GM18499 (cell line): Measurements from ENCODE around the gene STIMATE.

ENCODE experiments used
- ATAC-seq: cut with Tn5 transposase; IDR thresholded peaks from one replicate; pipeline ENCODE4 v1.9.1; 2021; ENCODE audit warnings: moderate number of reproducible peaks; ENCODE audit not compliant: insufficient read depth, unreplicated experiment

STIMATE gene

GRCh38 chr3:52827441-52827840 lies 69.9 kb downstream of the STIMATE start:
- ATAC-seq: no peak

GRCh38 chr3:52824037-52824436 lies 73.3 kb downstream of the STIMATE start:
- ATAC-seq: no peak

- no peak for ATAC-seq
These were observed 75.0 kb downstream of the STIMATE start for GRCh38 chr3:52822363-52822762.

GRCh38 chr3:52820736-52821135 lies 76.6 kb downstream of the STIMATE start:
- ATAC-seq: no peak

- ATAC-seq: no peak
These were observed 77.4 kb downstream of the STIMATE start for GRCh38 chr3:52819936-52820335.

DNA sequence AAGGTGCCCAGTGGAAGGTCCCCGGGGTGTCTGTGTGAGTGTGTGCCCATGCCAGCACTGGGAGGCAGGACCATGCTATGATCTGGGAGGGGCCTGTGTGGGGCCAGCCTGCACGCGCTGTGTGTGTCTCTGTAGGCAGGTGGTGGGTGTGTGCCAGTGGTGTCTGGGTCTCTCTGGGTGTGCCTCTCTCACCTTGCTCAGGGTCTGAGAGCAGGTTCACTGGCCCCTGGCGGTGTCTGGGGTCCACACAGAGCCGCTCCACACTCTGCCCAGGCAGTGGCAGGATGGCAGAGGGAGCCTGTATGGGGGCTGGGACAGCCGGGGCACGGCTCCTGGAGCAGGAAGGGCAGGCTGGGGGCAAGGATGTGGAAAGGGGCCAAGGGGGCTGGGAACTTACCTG lies 79.5 kb downstream of the STIMATE start:
- no peak for ATAC-seq

- ATAC-seq: no peak
These were observed 80.1 kb downstream of the STIMATE start for GRCh38 chr3:52817221-52817620.

DNA sequence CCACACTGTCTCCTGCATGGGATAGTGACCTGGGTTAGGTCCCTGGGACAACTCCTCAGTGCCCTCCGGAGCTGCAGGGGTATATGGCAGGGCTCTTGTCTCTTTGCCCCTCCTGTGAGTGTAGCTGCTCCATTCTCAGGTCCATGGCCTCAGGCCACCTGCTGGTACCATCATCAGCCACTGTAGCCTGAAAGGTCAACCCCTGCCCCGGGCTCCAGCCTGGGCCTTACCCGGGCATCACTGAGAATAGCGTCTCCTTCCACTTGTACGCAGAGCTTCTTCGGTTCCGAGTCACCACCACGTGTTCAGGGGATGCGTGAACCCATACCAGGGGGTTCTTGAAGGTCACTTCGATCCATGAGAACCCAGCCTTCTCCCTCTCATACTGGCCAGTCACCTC lies 80.7 kb downstream of the STIMATE start:
- ATAC-seq: no peak

DNA sequence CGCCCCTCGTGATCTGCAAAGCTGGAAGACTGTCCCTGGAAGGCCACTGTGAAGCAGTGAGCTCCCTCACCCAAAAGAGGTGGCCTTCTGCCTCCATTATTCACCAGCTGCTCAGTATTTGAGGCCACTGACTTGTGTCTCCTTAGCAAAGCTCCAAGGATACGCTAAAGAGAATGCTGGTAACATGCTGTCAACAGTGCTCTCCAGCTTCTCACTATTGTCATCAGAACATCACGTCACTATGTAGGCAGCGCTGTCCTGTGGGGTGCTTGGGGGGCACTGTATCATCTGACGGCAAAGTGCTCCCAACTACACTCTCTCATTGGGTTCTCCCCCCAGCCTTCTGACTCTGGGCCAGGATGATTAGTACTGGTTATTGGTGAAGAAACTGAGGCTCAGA lies 81.1 kb downstream of the STIMATE start:
- ATAC-seq: no peak

DNA sequence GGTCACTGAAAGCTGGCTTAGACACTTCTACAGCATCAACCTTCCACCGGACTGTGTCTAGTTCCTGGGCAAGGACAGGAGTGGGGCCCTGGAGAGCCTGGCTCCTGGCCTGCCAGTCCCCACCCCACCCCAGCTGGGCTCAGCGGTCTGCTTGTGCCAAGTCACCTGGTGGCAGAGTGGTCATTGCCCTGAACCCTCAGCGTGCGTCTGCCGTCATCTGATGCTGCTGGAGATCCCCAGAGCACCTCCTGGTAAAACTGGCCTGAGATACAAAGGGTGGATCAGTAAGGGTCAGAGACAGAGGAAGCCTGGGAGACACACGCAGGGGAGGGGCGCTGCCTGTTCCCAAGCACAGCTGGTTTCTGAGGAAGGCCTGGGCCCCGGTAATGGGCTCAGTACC lies 83.5 kb downstream of the STIMATE start:
- ATAC-seq: no peak

GRCh38 chr3:52811452-52812011 lies 85.8 kb downstream of the STIMATE start:
- ATAC-seq: no peak

DNA sequence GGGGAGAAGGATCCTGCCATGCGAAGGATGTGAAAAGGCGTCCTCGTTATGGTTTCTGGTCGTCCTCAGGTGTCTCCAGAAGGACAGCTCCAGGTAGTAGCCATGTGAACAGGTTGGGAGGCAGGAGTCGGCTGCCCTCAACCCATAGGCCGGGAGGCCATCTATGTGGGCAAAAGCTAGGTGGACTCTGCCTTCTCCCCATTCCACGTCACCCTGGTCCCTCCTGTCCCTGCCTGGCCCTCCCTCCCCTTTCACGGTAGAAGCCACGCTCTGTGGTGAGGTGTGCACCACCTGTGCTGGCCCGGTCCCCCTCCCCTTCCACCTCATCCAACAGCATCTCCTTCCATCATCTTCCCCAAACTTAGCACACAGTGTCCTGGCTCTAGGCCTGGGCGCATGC lies 86.4 kb downstream of the STIMATE start:
- ATAC-seq: no peak

GRCh38 chr3:52809662-52810377 lies 87.5 kb downstream of the STIMATE start:
- ATAC-seq: no peak

- ATAC-seq: no peak
These were observed 88.2 kb downstream of the STIMATE start for GRCh38 chr3:52809149-52809548.

DNA sequence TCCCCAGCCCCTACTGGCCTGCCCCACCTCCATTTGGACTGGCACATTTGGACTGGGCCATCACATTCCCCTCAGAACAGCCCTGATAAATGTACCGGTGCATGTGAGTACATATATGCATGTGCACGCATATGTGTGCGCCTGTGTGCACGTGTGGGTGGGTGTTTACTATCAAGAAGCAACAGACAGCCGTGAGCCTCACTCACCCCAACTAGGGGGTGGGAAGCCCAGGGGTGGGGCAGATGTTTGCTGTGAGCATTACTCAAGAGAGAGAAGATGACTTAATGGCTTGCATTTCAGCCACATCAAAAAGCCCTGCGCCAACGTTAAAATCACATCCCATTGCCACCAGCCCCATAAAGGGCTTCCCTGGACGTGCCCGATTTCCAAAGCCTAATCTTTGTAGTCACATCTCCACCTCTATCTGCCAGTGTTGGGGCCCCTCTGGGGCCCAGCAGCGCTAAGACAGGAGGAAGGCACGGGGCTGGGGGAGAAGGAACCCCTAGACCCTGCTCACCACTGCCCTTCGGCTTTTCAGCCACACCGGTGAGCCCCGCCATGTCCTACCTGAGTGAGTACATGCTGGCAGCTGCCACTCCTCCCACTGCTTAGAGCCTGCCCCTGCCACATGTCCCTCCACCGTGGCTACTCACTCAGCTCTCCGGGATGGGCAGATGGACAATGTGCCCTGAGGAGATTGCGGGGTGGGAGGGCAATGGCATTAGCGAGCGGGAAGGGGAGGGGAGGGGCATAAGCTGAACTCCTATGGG lies 91.9 kb downstream of the STIMATE start:
- no peak for ATAC-seq

- no peak for ATAC-seq
These were observed 95.5 kb downstream of the STIMATE start for GRCh38 chr3:52801839-52802238.

GRCh38 chr3:52800079-52800478 lies 97.3 kb downstream of the STIMATE start:
- ATAC-seq: no peak

DNA sequence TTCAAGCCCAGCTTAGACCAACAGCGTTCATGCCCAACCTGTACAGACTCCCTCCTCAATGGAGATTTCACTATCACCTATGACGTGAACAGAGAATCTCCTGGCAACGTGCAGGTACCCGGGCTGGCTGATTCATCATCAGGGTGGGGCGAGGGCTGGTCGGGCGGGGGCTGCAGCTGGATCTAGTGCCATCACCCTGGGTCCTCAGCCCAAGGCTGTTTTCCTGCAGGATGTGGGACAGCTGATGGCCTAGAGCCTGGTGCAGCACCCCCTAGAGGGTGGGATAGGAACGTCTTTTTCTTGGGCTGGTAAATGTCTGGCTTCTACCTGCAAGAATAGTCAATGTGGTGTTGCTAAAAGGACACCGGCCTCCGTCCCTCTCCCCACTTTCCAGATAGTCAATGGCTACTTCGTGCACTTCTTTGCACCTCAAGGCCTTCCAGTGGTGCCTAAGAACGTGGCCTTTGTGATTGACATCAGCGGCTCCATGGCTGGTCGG lies 98.3 kb downstream of the STIMATE start:
- no peak for ATAC-seq

DNA sequence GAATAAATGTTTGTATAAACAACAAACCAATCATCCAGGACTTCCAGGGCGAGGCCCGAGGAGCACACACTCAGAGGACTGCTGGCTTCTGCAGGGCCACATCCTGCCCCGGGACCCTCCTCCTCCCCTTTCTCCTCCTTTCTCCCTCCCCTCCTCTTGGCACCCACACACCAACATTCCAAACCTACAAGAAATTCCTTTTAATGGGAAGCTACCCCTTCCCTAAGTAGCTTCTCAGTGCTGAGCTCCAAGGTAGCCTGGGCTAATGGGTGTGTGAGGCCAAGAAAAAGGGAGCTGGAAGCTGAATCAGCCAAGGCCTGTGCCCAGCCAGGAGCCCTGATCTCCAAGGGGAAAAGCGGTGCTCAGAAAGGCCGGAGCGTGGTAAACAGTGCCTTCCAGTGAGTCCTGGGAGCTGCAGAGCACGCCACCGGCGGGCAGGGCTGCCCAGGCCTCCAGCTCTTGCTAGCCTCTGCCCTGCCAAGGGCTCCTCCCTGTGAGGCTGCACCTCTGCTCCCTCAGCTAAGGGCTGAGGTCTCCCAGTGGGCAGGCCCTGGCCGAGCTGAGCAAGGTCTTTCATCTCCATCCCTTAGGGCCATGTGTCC lies 98.9 kb downstream of the STIMATE start:
- no peak for ATAC-seq

GRCh38 chr3:52796411-52796810 lies 100.9 kb downstream of the STIMATE start:
- no peak for ATAC-seq

DNA sequence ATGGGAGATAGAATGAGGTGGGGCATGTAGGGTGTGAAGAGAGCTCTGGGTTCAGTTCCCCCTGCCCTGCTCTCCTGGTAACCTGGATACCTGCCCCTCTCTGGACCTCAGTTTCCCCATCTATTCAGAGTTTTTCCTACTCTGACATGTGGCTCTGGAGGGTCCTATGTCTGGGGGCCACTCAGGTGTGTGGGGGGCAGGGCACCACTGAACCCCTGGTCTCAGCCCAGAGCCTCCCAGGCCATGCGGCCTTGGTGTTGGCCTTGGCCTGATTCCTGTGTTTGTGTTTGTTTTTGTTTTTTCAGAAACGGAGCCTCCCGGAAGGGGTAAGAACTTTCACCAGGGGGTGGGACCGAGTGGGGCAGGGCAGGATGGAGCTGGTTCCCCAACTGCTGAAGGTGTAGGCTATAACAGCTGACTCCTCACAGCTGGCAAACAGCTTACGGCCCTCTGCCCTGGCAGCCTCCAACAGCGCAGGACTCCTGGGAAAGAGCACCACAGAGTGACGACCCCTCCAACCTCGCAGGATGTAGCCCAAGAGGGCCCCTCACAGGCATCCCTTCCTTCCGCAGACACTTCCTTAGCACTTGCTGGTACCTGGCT lies 101.9 kb downstream of the STIMATE start:
- ATAC-seq: no peak
